Tibial nerve (tissue), 4 donors: ENCODE measurements around the gene ANKRD44. TPM values are rescaled to one million over a fixed set of nuclear protein-coding genes. Genes with fewer than 3 reads are reported as not detected.

Source experiments
- DNase-seq, 2 donors: peaks; one replicate each; pipeline ENCODE4 v3.0.0-alpha.2; 2019; ENCODE audit warnings: low spot score in 2 of 2
- H3K27ac ChIP-seq, 4 donors: fragments of 200-600 bp; sonication (generic) in 3 of 4; one replicate each; pipeline ENCODE4 v1.5.1; 2017 to 2019; ENCODE audit warnings: mild to moderate bottlenecking in 1 of 4
- H3K27me3 ChIP-seq, 2 donors: fragments of 200-600 bp; sonication (generic) in 1 of 2; one replicate each; pipeline versions ENCODE4 v1.5.1 to v1.6.0; 2017 to 2019
- H3K36me3 ChIP-seq, 3 donors: fragments of 200-600 bp; sonication (generic); one replicate each; pipeline ENCODE4 v1.5.1; 2018 to 2019
- H3K4me1 ChIP-seq, 4 donors: fragments of 200-600 bp; sonication (generic) in 3 of 4; one replicate each; pipeline ENCODE4 v1.5.1; 2017 to 2019
- H3K4me3 ChIP-seq, 4 donors: fragments of 200-600 bp; sonication (generic) in 3 of 4; one replicate each; pipeline ENCODE4 v1.5.1; 2017 to 2019; ENCODE audit warnings: mild to moderate bottlenecking in 1 of 4, moderate library complexity in 1 of 4
- H3K9me3 ChIP-seq, 4 donors: fragments of 200-600 bp; sonication (generic) in 3 of 4; one replicate each; pipeline ENCODE4 v1.5.1; 2017 to 2019
- CTCF ChIP-seq, 5 experiments: fragments of 200-600 bp in 3 of 5; fragments of 450-650 bp in 2 of 5; sonication (generic) in 3 of 5; IDR thresholded peaks; one replicate each; pipeline ENCODE4 v1.5.1; 2016 to 2019; ENCODE audit warnings: antibody characterized with exemption in 5 of 5, mild to moderate bottlenecking in 3 of 5, moderate library complexity in 2 of 5
- EP300 ChIP-seq, 2 donors: sonication (generic); formaldehyde crosslinking; IDR thresholded peaks; one replicate each; pipeline ENCODE4 v1.6.1; 2017; ENCODE audit warnings: antibody characterized with exemption in 2 of 2, mild to moderate bottlenecking in 1 of 2
- POLR2A ChIP-seq, 2 donors: fragments of 450-650 bp; IDR thresholded peaks; one replicate each; pipeline ENCODE4 v1.6.1; 2017; ENCODE audit warnings: antibody characterized with exemption in 2 of 2, mild to moderate bottlenecking in 2 of 2, moderate library complexity in 2 of 2
- WGBS, 2 donors: methylation state at CpG; one replicate each; pipeline ENCODE4 v1.1.5; 2018; 5-methylcytosine and 5-hydroxymethylcytosine counted together
- total RNA-seq, 4 donors: library from RNA; depleted of rRNA; stranded (reverse); fragments of >200 nt; gene quantifications; one replicate each; pipeline ENCODE4 v1.1.0, GENCODE V29; 2016

Gene ANKRD44
- total RNA-seq, 4 donors from 2014 or later, result 28.5 to 48.9 (median 41.5) TPM

DNA sequence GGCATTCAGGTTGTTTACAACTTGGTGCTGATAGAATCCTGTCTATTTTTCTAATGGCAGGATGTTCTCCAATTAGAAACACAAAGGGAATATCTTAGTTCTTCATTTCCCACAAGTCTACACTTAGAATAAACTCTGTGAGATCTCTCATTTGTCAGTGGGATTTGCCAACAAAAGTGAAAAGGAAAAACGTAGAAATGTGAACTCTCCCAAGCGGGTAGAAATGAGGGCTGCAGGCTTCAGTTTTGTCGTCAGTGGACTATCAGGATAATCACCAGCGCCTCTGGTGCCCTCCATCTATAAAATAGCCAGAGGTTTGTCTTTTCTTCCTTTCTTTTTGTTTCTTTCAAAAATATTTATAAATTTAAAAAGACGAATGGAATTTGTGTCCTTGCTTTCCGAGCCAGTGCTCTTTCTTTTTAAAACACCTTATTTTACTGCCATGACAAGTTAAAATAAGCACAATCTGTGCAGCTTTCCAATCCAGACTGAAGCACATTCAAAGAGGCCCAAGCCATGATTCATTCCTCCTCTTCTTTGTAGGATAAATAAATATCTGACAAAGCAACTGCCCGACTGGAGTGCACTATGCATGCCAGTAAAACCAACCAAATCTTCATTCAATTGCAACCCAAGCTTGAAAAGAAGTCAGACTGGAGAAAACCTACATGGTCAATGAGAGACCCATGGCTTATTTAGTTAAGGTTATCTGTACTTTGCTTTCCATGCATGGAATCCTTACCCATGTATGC is 185.8 kb downstream of the ANKRD44 start:
- Histone ChIP-seq H3K4me1 (peaks cover 0 to 4% (median 0%) of the 10 kb centered on the region in 4 donors), H3K36me3 (peaks cover 0 to 38% (median 0%) of the 10 kb centered on the region in 3 donors), H3K27me3 (no peaks in the 10 kb centered on the region), H3K9me3 (no peaks in the 10 kb centered on the region), H3K4me3 (no peak overlapping the region), H3K27ac (no peak overlapping the region)
- 74 to 76% methylated on average over 7 of the region's 7 CpGs for WGBS, 2 donors
- TF ChIP-seq EP300 (IDR thresholded peaks at IDR 0.05), result no peak
- no peak for TF ChIP-seq POLR2A (IDR thresholded peaks at IDR 0.05)
- TF ChIP-seq CTCF (IDR thresholded peaks at IDR 0.05), result no peak
- DNase-seq, result no peak

- no peak for DNase-seq
- TF ChIP-seq CTCF (IDR thresholded peaks at IDR 0.05), result no peak
- TF ChIP-seq POLR2A (IDR thresholded peaks at IDR 0.05), result no peak
- no peak for TF ChIP-seq EP300 (IDR thresholded peaks at IDR 0.05)
- Histone ChIP-seq H3K27me3 (no peaks in the 10 kb centered on the region), H3K4me1 (no peaks in the 10 kb centered on the region), H3K4me3 (no peak overlapping the region), H3K9me3 (no peaks in the 10 kb centered on the region), H3K27ac (no peak overlapping the region), H3K36me3 (peaks cover 0 to 45% (median 0%) of the 10 kb centered on the region in 3 donors)
- 100% methylated on average over 1 of the region's 1 CpG for WGBS, 2 donors
These were observed 187.8 kb downstream of the ANKRD44 start for GRCh38 chr2:197122821-197123220.

DNA sequence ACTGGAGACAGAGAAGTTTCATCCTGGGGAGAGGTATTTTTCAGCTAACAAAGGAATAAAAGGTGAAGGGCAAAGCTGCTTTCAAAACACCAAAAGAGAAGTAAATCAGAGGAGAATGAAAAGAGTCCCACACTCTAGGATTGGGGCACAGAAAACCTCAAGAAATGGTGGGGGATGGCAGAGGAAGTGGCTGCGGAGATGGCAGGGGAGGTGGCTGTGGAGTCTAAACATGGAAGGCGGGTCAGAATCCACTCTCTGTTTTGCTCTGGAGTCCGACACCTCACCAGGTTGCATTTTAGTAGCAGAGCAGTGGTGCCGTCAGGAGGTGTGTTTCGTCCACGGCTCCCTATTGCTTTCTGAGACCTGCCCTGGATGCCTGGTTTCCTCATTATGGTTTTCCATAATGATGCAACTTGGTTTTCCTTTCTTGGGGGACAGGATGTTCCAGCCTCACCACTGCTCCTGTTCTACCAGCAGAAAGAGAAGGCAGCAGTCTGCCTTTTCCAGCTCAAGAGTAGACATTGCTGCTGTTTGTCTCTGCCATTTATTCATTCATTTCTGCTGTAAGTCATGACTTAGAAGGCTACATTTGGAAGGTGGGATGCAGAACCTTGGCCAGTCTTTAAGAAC is 188.7 kb downstream of the ANKRD44 start:
- Histone ChIP-seq H3K9me3 (no peaks in the 10 kb centered on the region), H3K27me3 (no peaks in the 10 kb centered on the region), H3K4me1 (no peaks in the 10 kb centered on the region), H3K4me3 (no peak overlapping the region), H3K27ac (no peak overlapping the region), H3K36me3 (peaks cover 0 to 45% (median 0%) of the 10 kb centered on the region in 3 donors)
- TF ChIP-seq EP300 (IDR thresholded peaks at IDR 0.05) (no peak), POLR2A (IDR thresholded peaks at IDR 0.05) (no peak), CTCF (IDR thresholded peaks at IDR 0.05) (no peak)
- 72 to 88% methylated on average over 6 of the region's 6 CpGs for WGBS, 2 donors
- DNase-seq, result no peak

- Histone ChIP-seq H3K9me3 (no peaks in the 10 kb centered on the region), H3K4me3 (no peak overlapping the region), H3K36me3 (peaks cover 0 to 45% (median 0%) of the 10 kb centered on the region in 3 donors), H3K27ac (no peak overlapping the region), H3K27me3 (no peaks in the 10 kb centered on the region), H3K4me1 (no peaks in the 10 kb centered on the region)
- DNase-seq, result no peak
- 89 to 90% methylated on average over 8 of the region's 8 CpGs for WGBS, 2 donors
- no peak for TF ChIP-seq EP300 (IDR thresholded peaks at IDR 0.05)
- no peak for TF ChIP-seq POLR2A (IDR thresholded peaks at IDR 0.05)
- TF ChIP-seq CTCF (IDR thresholded peaks at IDR 0.05), result no peak
These were observed 189.3 kb downstream of the ANKRD44 start for GRCh38 chr2:197121255-197121654.

DNA sequence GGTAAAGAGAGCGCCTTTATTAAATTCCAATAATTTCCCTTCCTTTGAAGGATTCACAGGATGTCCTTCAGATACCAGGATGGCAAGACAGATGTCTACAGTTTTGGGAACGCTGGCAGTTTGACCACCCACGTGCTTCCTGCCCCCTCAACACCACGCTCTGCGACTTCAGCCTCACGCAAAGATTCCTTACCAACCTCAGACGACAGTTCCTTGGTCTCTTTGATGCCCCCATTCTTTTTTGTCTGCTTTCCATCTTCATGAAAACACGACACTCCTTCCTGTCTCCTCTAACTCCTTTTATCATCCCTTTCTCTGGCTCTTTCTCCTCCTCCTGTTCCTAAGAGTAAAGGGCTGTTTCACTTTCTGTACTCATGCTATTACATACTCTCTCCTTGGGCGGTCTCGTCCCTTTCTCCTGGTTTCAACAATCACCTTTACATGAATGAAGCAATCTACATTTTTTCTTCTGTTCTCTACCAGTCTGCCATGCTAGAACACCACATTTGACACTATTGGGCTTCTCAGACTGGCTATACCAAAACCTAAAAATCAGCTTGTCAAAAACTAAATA is 194.2 kb downstream of the ANKRD44 start:
- no peak for DNase-seq
- Histone ChIP-seq H3K27me3 (no peaks in the 10 kb centered on the region), H3K36me3 (peaks cover 0 to 23% (median 0%) of the 10 kb centered on the region in 3 donors), H3K4me1 (peaks cover 0 to 7% (median 3%) of the 10 kb centered on the region in 4 donors), H3K4me3 (no peak overlapping the region), H3K27ac (no peak overlapping the region), H3K9me3 (no peaks in the 10 kb centered on the region)
- no peak for TF ChIP-seq EP300 (IDR thresholded peaks at IDR 0.05)
- TF ChIP-seq POLR2A (IDR thresholded peaks at IDR 0.05), result no peak
- TF ChIP-seq CTCF (IDR thresholded peaks at IDR 0.05), result no peak
- WGBS, 2 donors, result 81 to 87% methylated on average over 10 of the region's 10 CpGs
